HG03108 (cell line): ENCODE data around the gene PPFIBP2.

Experiments
- ATAC-seq: cut with Tn5 transposase; IDR thresholded peaks from one replicate; pipeline ENCODE4 v1.9.1; 2021; ENCODE audit warnings: moderate library complexity; ENCODE audit not compliant: unreplicated experiment

The PPFIBP2 gene

GRCh38 chr11:7575841-7576725 is 62.3 kb downstream of the PPFIBP2 start:
- no peak for ATAC-seq

DNA sequence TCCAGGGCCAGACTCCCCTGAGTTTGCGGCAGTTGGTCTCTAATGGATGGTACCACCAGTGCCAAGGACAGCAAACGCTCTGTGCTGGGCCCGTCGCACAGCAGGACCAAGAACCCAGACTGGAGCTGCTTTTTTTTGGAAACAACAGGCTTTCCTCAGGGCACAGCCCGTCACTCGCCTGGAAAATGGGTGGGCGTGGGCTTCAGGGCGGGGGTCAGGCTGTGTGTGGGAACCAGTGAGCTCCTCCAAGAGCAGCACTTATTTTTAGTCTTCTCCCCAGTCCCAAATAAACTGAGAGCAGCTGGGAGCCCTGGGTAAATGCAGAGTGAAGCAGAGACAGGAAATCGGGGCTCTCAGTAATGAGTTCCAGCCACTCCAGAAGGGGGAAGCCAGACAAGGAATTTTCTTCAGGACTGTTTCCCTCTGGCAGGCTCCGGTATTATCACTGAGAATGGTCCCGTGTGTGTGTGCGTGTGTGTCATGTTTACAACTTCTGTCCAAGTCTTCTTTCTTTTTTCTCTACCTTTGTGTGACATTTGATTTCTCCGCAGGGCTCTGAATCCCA is 63.0 kb downstream of the PPFIBP2 start:
- ATAC-seq = no peak

DNA sequence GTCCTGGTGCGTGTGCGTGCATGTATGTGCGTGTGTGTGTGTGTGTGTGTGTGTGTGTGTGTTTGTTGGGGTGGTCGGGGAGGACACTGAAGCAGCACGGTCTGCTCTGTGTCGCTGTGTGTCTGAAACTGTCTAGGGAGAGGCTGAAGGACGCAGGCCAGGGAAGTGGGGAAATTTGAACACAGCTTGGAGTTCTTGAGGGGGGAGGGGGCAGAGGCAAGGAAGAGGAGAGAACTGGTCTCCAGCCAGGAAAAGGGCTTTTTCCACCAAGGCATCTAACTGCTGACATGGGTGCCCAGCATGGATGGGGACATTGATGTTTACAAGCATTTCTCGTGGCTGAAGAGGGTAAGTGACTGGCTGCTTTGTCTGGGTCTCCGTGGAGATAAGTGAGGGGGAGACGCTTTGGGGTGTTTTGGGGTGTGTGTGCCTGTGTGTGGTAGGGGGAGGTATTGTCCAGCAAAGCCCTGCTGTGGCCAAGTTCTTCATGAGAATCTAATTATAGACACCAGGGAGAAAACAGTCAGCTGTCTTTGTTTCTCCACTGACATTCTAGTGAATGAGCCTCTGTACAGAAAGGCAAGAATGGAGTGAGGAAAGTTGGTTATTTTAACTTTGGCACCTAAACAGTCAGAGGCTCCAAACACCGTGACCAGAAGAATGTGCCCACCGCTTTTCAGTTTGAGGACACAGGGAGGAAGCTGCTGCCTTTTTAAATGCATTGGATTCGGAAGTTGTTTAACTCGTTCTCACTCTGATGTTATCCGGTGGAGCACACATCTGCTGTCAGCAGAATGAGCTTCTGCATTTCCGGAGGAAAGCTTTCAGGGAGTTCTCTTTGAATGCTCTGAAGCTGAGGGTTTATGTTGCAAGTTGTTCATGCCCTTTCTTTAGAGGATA is 63.7 kb downstream of the PPFIBP2 start:
- peak; percentile 43 for ATAC-seq

GRCh38 chr11:7578276-7578955 is 64.6 kb downstream of the PPFIBP2 start:
- ATAC-seq = no peak

DNA sequence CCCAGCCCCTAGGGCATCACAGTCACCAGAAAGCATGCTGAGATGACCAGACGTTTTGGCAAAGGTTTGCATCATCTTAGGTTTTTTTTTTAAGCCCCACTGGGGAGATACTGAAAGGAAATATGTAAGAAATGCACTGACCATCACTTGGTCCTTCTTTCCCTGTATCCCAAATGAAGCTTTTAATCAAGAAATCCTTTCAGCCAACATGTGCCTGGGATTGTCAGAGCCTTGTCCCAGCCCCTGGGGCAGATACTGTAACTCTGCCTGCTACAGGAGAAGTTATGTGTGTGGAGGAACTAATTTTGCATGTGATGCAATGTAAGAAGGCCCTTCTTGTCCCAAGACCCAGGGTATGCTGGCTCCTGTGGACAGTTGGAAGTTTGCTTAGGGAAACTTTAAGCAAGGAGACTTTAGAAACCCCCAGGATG is 65.6 kb downstream of the PPFIBP2 start:
- ATAC-seq = no peak

- no peak for ATAC-seq
Measured at GRCh38 chr11:7581021-7581590, 67.3 kb downstream of the PPFIBP2 start.

GRCh38 chr11:7582338-7582985 is 68.7 kb downstream of the PPFIBP2 start:
- ATAC-seq = no peak

DNA sequence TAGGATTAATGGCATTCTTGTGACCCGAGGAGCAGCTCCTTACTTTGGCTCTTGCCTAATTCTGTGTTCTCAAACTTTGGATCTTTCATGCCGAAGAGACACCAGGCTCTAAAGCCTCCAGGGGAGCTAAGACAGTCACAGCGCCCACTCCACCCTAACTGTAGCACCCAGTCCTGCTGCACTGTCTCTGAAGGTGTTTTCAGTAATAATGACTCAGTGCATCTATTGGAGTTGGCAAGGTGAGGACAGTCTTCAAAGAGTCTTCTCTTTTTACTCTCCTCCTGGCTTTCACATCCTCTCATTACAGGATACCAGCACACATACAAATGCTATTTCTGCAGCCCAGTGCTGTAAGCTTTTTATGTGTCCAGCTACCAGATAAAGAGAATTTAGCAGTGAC is 69.4 kb downstream of the PPFIBP2 start:
- no peak for ATAC-seq

GRCh38 chr11:7584910-7585309 is 71.1 kb downstream of the PPFIBP2 start:
- no peak for ATAC-seq

DNA sequence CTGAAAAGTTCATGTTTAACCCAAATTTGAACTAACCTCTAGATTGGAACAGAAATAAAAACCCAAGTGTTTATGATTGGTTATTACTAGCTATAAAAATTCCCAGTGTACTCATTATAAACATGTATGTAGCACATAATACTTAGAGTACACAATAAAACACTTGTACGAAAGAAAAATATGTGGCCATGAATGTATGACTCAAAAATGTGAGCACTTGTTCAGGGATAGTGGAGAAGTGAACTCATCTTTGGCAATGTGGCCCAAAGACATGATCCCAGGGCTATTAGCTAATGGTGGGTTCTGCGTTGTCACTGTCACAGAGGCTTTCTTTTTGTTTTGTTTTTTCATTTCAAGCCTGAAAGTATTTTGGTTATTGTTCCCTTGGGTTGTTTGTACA is 72.0 kb downstream of the PPFIBP2 start:
- ATAC-seq = no peak

DNA sequence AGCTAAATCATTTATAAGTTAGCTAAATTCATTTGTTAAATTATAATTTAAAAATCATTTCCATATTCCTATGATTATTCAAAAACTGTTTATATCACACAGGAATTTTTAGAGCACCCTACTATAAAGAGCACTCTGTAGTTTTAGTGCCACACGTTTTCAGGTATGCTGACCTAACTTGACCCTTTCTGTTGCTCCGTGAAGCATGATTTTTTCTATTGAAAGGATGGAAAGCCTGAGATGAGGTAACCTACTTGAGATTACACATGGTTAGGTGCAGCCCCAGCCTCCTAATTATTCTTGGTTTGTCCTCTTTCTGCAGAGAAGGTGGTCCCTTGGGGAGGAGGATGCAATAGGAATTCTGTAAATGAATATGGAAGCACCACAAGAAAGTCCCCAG is 72.6 kb downstream of the PPFIBP2 start:
- no peak for ATAC-seq

GRCh38 chr11:7587712-7588111 is 73.9 kb downstream of the PPFIBP2 start:
- ATAC-seq = no peak

DNA sequence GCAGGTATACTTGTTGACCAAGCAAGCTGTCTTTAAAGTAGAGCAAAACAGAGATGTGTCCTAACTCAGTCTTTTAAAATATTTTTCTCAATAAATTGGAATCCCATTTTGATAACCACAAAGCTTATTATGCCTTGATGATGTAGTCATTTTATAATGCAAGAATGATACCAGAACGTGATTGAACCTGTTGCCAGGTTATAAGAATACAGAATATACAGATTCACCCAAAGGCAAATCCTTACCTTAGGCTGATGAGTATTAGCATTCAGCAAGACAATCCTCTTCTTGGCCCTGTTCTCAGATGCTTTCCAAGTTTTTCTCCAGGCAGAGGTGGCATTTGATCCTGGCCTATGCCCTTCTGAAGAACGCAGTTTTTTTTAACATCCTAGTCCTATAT is 76.1 kb downstream of the PPFIBP2 start:
- ATAC-seq = no peak

DNA sequence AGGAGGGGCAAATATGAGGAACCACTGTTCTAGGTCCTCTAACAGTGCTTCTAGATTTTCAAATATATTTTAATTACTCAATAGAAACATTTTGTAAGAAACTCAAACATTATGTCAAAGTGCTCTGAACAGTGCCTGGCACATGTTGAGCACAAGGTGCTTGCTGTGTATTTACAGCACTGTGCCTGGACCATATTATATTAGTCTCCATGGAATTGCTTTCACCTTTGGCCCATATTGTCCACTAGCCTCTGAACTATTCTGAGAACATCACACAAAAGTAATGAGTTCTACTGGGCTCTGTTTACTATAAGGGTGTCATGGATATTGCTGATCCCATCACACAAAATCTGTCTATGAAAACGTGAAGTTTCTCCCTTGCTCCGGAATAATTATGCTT is 76.7 kb downstream of the PPFIBP2 start:
- no peak for ATAC-seq

- ATAC-seq = no peak
Measured at GRCh38 chr11:7591107-7591894, 77.5 kb downstream of the PPFIBP2 start.

DNA sequence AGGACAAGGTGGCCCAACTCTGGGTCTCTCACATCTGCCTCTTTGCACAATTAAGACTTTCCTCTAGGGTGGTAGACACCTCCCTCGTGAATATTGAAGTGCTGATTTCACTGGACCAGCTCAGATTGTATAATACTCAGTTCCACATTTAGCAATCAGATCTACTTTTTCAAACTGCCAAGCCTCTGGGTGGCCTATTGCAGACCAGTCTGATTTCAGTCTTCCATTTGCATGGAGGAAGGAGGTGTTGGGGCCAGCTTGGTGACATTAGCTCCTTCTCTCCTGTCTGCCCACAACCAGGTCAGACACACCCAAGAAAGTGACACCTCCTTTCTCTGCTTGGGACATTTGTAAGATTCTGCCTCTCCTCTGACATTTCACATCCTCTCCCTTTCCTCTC is 78.2 kb downstream of the PPFIBP2 start:
- ATAC-seq = no peak

DNA sequence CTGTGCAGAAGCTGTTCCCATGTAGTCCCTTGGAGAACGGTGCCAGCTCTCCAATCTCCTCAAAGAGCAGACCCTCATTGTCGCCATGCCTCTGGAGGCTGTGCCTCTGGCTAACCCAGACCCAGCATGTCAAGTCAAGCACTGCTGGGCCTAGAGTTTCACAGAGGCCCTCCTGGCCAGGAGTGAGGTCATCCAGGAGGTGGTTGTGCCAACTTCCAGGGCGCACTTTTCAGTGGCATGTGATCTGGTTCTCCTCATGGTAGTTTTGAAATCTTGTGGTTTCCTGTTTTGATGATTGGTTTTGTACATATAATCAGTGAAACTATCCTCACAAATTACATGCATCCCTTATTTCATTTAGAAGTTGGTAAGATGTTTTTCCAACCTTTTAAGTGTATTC is 78.9 kb downstream of the PPFIBP2 start:
- no peak for ATAC-seq

- ATAC-seq = no peak
Measured at GRCh38 chr11:7593481-7593880, 79.7 kb downstream of the PPFIBP2 start.
